ENCODE measurements around the gene CCDC146.
"Not testable (repeated sequence)": the region's sequence is repeated elsewhere in the genome, so short reads cannot be mapped to it uniquely, and the experiment has no call there.

Gene CCDC146

DNA sequence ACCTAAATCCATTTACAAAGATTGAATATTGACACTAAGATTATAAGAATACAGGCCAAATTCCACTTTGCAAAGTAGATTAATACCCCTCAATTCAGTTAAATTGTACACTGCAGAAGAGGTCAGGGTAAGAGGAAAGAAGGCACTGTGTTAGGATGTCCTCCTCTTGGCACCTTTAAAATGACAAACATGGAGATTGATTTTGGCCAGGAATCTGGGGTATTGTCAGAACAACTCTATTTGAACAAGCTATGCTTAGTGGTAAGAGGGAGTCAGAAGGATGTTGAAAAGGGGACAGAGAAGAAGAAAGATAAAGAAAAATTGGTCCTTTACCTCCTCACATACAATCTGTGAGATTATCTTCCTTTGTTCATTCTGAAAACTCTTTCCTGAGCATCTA, 55.6 kb downstream of the CCDC146 start:
- not testable (repeated sequence) for H3K4me3 ChIP-seq (ENCODE audit: insufficient read depth in 1 of 2, low read depth in 1 of 2, low read length in 2 of 2); H3K9me3 ChIP-seq (ENCODE audit: control insufficient read depth, low read length); H3K14ac ChIP-seq (ENCODE audit: low read length in 2 of 2); H3K23ac ChIP-seq (ENCODE audit: low read length in 2 of 2); H4K91ac ChIP-seq (ENCODE audit: low read length); H2BK12ac ChIP-seq (ENCODE audit: low read length in 2 of 2); H2BK15ac ChIP-seq (ENCODE audit: low read depth, poor library complexity, severe bottlenecking); H3K18ac ChIP-seq (ENCODE audit: low read depth in 1 of 2, low read length in 2 of 2); H2AK5ac ChIP-seq (ENCODE audit: low read length, severe bottlenecking); H3K4me1 ChIP-seq (ENCODE audit: control insufficient read depth, insufficient read depth, low read depth, low read length); H3K27me3 ChIP-seq (ENCODE audit: control insufficient read depth in 1 of 2, insufficient read depth in 1 of 2, low read length in 2 of 2); H3K79me1 ChIP-seq (replicated peaks; ENCODE audit: low read length, poor library complexity, severe bottlenecking); H3K9ac ChIP-seq (ENCODE audit: low read length); H4K8ac ChIP-seq (ENCODE audit: low read length); H3K36me3 ChIP-seq (ENCODE audit: control insufficient read depth in 1 of 2, insufficient read depth in 2 of 2, low read depth in 1 of 2, low read length in 2 of 2); H2BK5ac ChIP-seq (ENCODE audit: low read depth, low read length, poor library complexity, severe bottlenecking); H3K4ac ChIP-seq (ENCODE audit: low read depth in 1 of 2, low read length in 2 of 2); H3K27ac ChIP-seq (ENCODE audit: low read length, poor library complexity, severe bottlenecking); H3K4me2 ChIP-seq (ENCODE audit: low read length, poor library complexity, severe bottlenecking); DNase-seq; H2AFZ ChIP-seq (ENCODE audit: low read depth, low read length); H2BK120ac ChIP-seq (ENCODE audit: low read depth, low read length)

DNA sequence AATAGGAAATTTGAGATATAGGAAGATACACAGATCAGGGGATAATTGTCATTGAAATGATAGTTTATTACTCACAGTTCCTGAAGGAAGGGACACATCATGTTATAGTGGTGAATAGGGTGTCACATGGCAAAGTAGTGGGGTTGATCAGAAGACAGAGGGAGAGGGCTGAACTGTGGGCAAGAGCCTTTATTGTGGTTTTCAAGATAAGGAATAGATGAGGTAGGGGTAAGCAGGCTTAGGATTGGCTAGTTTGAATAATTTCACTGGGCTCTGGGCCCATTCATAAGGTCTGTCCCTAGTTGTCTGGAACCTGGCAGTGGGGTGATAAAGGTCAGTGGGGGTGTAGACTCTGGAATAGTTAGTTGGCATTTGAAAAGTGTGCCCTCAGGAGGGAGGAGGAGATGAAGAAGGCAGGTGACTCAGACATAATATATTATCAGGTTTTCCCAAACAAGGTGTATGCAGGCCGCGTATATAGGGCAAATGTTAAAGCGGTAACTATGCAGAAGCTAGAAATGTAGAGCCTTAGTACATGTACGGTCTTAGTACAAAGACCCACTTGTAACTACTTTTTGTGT, 58.7 kb downstream of the CCDC146 start:
- H4K91ac ChIP-seq (ENCODE audit: low read length), result no peak overlapping the region
- no peak overlapping the region for H2BK12ac ChIP-seq (ENCODE audit: low read length in 2 of 2)
- no peak for DNase-seq
- no peak overlapping the region for H3K14ac ChIP-seq (ENCODE audit: low read length in 2 of 2)
- H2AFZ ChIP-seq (ENCODE audit: low read depth, low read length), result no peak overlapping the region
- WGBS, result 100% methylated on average over 4 of the region's 4 CpGs
- no peak overlapping the region for H4K8ac ChIP-seq (ENCODE audit: low read length)
- H3K9me3 ChIP-seq (ENCODE audit: control insufficient read depth, low read length), result no peaks in the 10 kb centered on the region
- no peak overlapping the region for H2AK5ac ChIP-seq (ENCODE audit: low read length, severe bottlenecking)
- H3K27ac ChIP-seq (ENCODE audit: low read length, poor library complexity, severe bottlenecking), result no peak overlapping the region
- H3K36me3 ChIP-seq (ENCODE audit: control insufficient read depth in 1 of 2, insufficient read depth in 2 of 2, low read depth in 1 of 2, low read length in 2 of 2), result no peaks in the 10 kb centered on the region
- H3K9ac ChIP-seq (ENCODE audit: low read length), result no peak overlapping the region
- no peaks in the 10 kb centered on the region for H3K4me1 ChIP-seq (ENCODE audit: control insufficient read depth, insufficient read depth, low read depth, low read length)
- no peaks in the 10 kb centered on the region for H3K79me1 ChIP-seq (replicated peaks; ENCODE audit: low read length, poor library complexity, severe bottlenecking)
- no peaks in the 10 kb centered on the region for H3K27me3 ChIP-seq (ENCODE audit: control insufficient read depth in 1 of 2, insufficient read depth in 1 of 2, low read length in 2 of 2)
- no peak overlapping the region for H3K4me3 ChIP-seq (ENCODE audit: insufficient read depth in 1 of 2, low read depth in 1 of 2, low read length in 2 of 2)
- no peak overlapping the region for H3K4ac ChIP-seq (ENCODE audit: low read depth in 1 of 2, low read length in 2 of 2)
- no peak overlapping the region for H2BK120ac ChIP-seq (ENCODE audit: low read depth, low read length)
- no peak overlapping the region for H2BK15ac ChIP-seq (ENCODE audit: low read depth, poor library complexity, severe bottlenecking)
- no peak overlapping the region for H3K18ac ChIP-seq (ENCODE audit: low read depth in 1 of 2, low read length in 2 of 2)
- H3K4me2 ChIP-seq (ENCODE audit: low read length, poor library complexity, severe bottlenecking), result no peak overlapping the region
- H3K23ac ChIP-seq (ENCODE audit: low read length in 2 of 2), result no peak overlapping the region
- H2BK5ac ChIP-seq (ENCODE audit: low read depth, low read length, poor library complexity, severe bottlenecking), result no peak overlapping the region

DNA sequence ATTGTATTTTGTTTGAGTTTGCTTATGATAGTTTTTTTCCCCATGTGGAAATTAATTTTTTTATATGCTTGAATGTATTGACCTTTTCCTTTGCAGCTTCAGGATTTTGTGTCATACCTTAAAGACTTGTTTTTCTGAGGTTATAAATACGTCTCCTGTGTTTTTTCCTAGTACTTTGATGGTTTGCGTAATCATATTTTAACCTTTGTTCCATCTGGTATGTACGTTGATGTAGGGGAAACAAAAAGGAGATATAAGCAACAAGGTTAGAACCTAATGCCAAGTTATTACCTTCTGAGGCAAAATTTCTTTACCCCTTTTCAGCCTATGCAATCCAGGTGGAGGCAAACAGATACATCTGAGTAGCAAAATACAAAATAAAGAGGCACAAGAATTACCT, 59.3 kb downstream of the CCDC146 start:
- no peak overlapping the region for H2AFZ ChIP-seq (ENCODE audit: low read depth, low read length)
- no peaks in the 10 kb centered on the region for H3K27me3 ChIP-seq (ENCODE audit: control insufficient read depth in 1 of 2, insufficient read depth in 1 of 2, low read length in 2 of 2)
- no peak overlapping the region for H2BK5ac ChIP-seq (ENCODE audit: low read depth, low read length, poor library complexity, severe bottlenecking)
- no peak overlapping the region for H2AK5ac ChIP-seq (ENCODE audit: low read length, severe bottlenecking)
- H3K36me3 ChIP-seq (ENCODE audit: control insufficient read depth in 1 of 2, insufficient read depth in 2 of 2, low read depth in 1 of 2, low read length in 2 of 2), result no peaks in the 10 kb centered on the region
- H3K27ac ChIP-seq (ENCODE audit: low read length, poor library complexity, severe bottlenecking), result no peak overlapping the region
- H3K9ac ChIP-seq (ENCODE audit: low read length), result no peak overlapping the region
- DNase-seq, result no peak
- WGBS, result 85% methylated on average over 3 of the region's 3 CpGs
- H3K4me3 ChIP-seq (ENCODE audit: insufficient read depth in 1 of 2, low read depth in 1 of 2, low read length in 2 of 2), result no peak overlapping the region
- H4K8ac ChIP-seq (ENCODE audit: low read length), result no peak overlapping the region
- no peak overlapping the region for H2BK15ac ChIP-seq (ENCODE audit: low read depth, poor library complexity, severe bottlenecking)
- H3K79me1 ChIP-seq (replicated peaks; ENCODE audit: low read length, poor library complexity, severe bottlenecking), result no peaks in the 10 kb centered on the region
- no peak overlapping the region for H2BK12ac ChIP-seq (ENCODE audit: low read length in 2 of 2)
- no peaks in the 10 kb centered on the region for H3K4me1 ChIP-seq (ENCODE audit: control insufficient read depth, insufficient read depth, low read depth, low read length)
- H3K4me2 ChIP-seq (ENCODE audit: low read length, poor library complexity, severe bottlenecking), result no peak overlapping the region
- no peak overlapping the region for H3K18ac ChIP-seq (ENCODE audit: low read depth in 1 of 2, low read length in 2 of 2)
- H3K4ac ChIP-seq (ENCODE audit: low read depth in 1 of 2, low read length in 2 of 2), result no peak overlapping the region
- no peak overlapping the region for H3K23ac ChIP-seq (ENCODE audit: low read length in 2 of 2)
- H3K14ac ChIP-seq (ENCODE audit: low read length in 2 of 2), result no peak overlapping the region
- H2BK120ac ChIP-seq (ENCODE audit: low read depth, low read length), result no peak overlapping the region
- H4K91ac ChIP-seq (ENCODE audit: low read length), result no peak overlapping the region
- no peaks in the 10 kb centered on the region for H3K9me3 ChIP-seq (ENCODE audit: control insufficient read depth, low read length)

GRCh38 chr7:77182261-77182660, 59.8 kb downstream of the CCDC146 start:
- no peak overlapping the region for H2BK15ac ChIP-seq (ENCODE audit: low read depth, poor library complexity, severe bottlenecking)
- no peak overlapping the region for H3K4ac ChIP-seq (ENCODE audit: low read depth in 1 of 2, low read length in 2 of 2)
- H4K91ac ChIP-seq (ENCODE audit: low read length), result no peak overlapping the region
- no peak overlapping the region for H3K27ac ChIP-seq (ENCODE audit: low read length, poor library complexity, severe bottlenecking)
- no peak overlapping the region for H3K9ac ChIP-seq (ENCODE audit: low read length)
- no peaks in the 10 kb centered on the region for H3K79me1 ChIP-seq (replicated peaks; ENCODE audit: low read length, poor library complexity, severe bottlenecking)
- H3K4me3 ChIP-seq (ENCODE audit: insufficient read depth in 1 of 2, low read depth in 1 of 2, low read length in 2 of 2), result no peak overlapping the region
- no peaks in the 10 kb centered on the region for H3K4me1 ChIP-seq (ENCODE audit: control insufficient read depth, insufficient read depth, low read depth, low read length)
- no peak overlapping the region for H3K14ac ChIP-seq (ENCODE audit: low read length in 2 of 2)
- DNase-seq, result no peak
- H2BK120ac ChIP-seq (ENCODE audit: low read depth, low read length), result no peak overlapping the region
- no peak overlapping the region for H2BK5ac ChIP-seq (ENCODE audit: low read depth, low read length, poor library complexity, severe bottlenecking)
- H2AK5ac ChIP-seq (ENCODE audit: low read length, severe bottlenecking), result no peak overlapping the region
- H3K9me3 ChIP-seq (ENCODE audit: control insufficient read depth, low read length), result no peaks in the 10 kb centered on the region
- no peak overlapping the region for H3K18ac ChIP-seq (ENCODE audit: low read depth in 1 of 2, low read length in 2 of 2)
- no peaks in the 10 kb centered on the region for H3K27me3 ChIP-seq (ENCODE audit: control insufficient read depth in 1 of 2, insufficient read depth in 1 of 2, low read length in 2 of 2)
- H4K8ac ChIP-seq (ENCODE audit: low read length), result no peak overlapping the region
- H3K23ac ChIP-seq (ENCODE audit: low read length in 2 of 2), result no peak overlapping the region
- H3K36me3 ChIP-seq (ENCODE audit: control insufficient read depth in 1 of 2, insufficient read depth in 2 of 2, low read depth in 1 of 2, low read length in 2 of 2), result no peaks in the 10 kb centered on the region
- H3K4me2 ChIP-seq (ENCODE audit: low read length, poor library complexity, severe bottlenecking), result no peak overlapping the region
- 100% methylated on average over 1 of the region's 1 CpG for WGBS
- no peak overlapping the region for H2BK12ac ChIP-seq (ENCODE audit: low read length in 2 of 2)
- H2AFZ ChIP-seq (ENCODE audit: low read depth, low read length), result no peak overlapping the region
